ENCODE measurements around the gene VGLL3. TPM values are rescaled to one million over a fixed set of nuclear protein-coding genes. Genes with fewer than 3 reads are reported as not detected.

The VGLL3 gene
- total RNA-seq, 2 donors from 2014 or later: 1.3 to 8.0 TPM

DNA sequence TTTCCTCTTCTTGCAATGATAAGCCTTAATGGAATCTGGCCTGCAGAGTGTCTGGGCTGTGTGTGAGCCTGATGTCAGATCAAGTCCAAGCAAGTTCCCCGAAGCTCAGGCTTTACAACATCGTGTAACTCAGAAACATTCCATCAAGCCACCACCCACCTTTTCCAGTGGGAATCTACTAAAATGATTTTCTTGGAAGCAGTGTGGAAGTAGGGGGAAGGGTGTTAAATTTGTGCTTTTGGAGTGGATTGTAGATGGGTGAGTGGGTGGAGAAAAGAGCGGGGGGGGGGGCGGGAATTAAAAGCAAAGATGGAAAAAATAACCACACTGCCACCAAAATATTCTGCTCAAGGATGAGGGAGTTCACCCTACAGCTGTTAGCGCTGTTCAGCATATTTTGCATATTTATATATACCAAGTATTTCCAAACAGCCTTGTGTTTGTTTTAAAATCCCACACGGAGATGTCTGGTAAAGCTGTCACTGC lies 53.6 kb downstream of the VGLL3 start:
- Histone ChIP-seq H3K4me1 (no peaks in the 10 kb centered on the region), H3K4me3 (no peak overlapping the region), H3K9me3 (no peaks in the 10 kb centered on the region), H3K27ac (no peak overlapping the region), H3K9ac (ENCODE audit: low read depth in 2 of 2, low read length in 2 of 2) (no peak overlapping the region), H3K27me3 (no peaks in the 10 kb centered on the region), H3K36me3 (no peaks in the 10 kb centered on the region)
- TF ChIP-seq, protein P1, sequence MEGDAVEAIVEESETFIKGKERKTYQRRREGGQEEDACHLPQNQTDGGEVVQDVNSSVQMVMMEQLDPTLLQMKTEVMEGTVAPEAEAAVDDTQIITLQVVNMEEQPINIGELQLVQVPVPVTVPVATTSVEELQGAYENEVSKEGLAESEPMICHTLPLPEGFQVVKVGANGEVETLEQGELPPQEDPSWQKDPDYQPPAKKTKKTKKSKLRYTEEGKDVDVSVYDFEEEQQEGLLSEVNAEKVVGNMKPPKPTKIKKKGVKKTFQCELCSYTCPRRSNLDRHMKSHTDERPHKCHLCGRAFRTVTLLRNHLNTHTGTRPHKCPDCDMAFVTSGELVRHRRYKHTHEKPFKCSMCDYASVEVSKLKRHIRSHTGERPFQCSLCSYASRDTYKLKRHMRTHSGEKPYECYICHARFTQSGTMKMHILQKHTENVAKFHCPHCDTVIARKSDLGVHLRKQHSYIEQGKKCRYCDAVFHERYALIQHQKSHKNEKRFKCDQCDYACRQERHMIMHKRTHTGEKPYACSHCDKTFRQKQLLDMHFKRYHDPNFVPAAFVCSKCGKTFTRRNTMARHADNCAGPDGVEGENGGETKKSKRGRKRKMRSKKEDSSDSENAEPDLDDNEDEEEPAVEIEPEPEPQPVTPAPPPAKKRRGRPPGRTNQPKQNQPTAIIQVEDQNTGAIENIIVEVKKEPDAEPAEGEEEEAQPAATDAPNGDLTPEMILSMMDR (IDR thresholded peaks at IDR 0.05): no peak
- intact Hi-C loops (cut with DNase I): no loop called here
- no peak for DNase-seq

DNA sequence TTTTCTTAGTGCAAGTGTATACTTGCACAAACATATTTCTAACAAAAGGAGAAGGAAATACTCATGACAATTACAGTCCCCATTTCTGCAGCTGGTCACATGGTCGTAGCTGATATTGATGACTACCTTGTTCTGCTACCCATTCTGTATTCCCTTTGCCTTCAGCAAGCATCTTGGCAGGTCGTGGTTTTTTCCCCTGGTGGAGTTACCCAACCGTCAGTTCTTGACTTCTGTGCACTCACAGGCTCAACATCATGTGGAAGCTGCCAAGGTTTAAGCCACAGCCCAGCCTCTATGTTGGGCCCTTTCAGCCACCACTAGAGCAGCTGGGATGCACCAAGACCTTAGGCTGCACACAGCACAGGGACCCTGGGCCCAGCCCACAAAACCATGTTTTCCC lies 56.1 kb downstream of the VGLL3 start:
- H3K4me3 ChIP-seq: no peak overlapping the region
- H3K9me3 ChIP-seq: no peaks in the 10 kb centered on the region
- H3K27ac ChIP-seq: no peak overlapping the region
- H3K9ac ChIP-seq (ENCODE audit: low read depth in 2 of 2, low read length in 2 of 2): no peak overlapping the region
- no peaks in the 10 kb centered on the region for H3K4me1 ChIP-seq
- H3K27me3 ChIP-seq: no peaks in the 10 kb centered on the region
- intact Hi-C loops (cut with DNase I): no loop called here
- TF ChIP-seq, protein P1 (IDR thresholded peaks at IDR 0.05): no peak
- no peak for DNase-seq
- H3K36me3 ChIP-seq: no peaks in the 10 kb centered on the region

DNA sequence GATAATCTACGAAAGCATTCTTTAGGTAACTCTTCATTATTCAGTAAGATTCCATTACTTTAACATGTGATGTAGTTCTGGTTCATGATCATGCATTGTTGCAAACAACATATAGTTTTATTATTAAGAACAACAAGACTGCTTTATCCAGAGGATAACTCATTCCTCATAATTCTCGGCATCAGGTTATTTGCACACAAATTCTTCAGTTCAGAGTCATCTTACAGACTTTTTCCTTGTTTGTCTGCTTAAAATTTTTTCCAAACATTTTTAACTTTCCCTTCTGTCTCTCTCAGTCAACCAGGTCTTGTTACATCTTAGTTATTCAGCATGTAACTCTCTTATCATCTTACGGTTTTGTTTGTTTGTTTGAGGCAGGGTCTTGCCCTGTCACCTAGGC lies 60.1 kb downstream of the VGLL3 start:
- no peak overlapping the region for H3K9ac ChIP-seq (ENCODE audit: low read depth in 2 of 2, low read length in 2 of 2)
- no peaks in the 10 kb centered on the region for H3K9me3 ChIP-seq
- H3K4me1 ChIP-seq: no peaks in the 10 kb centered on the region
- TF ChIP-seq, protein P1 (IDR thresholded peaks at IDR 0.05): no peak
- DNase-seq: no peak
- H3K36me3 ChIP-seq: no peaks in the 10 kb centered on the region
- H3K27me3 ChIP-seq: no peaks in the 10 kb centered on the region
- H3K4me3 ChIP-seq: no peak overlapping the region
- intact Hi-C loops (cut with DNase I): no loop called here
- no peak overlapping the region for H3K27ac ChIP-seq

DNA sequence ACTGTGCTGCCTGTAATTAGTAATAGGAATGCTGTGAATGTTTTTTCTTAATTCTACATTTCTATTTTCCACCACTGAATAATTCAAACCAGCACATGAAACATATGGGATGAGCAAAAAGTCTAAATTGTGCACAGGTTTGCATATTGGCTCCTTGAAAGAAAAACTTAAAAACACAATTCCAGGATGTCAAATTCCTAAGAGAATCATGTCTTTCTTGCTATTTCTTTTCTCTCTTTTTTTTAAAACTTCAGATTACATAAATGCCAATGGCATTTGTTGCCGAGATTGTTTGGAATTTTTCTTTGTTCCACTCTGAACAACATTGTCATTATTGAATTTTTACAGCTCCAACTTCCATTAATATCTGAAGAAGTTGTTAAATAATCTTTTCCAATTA lies 60.8 kb downstream of the VGLL3 start:
- no peaks in the 10 kb centered on the region for H3K27me3 ChIP-seq
- H3K9me3 ChIP-seq: no peaks in the 10 kb centered on the region
- H3K4me3 ChIP-seq: no peak overlapping the region
- H3K4me1 ChIP-seq: no peaks in the 10 kb centered on the region
- H3K36me3 ChIP-seq: no peaks in the 10 kb centered on the region
- no peak overlapping the region for H3K27ac ChIP-seq
- no peak for DNase-seq
- intact Hi-C loops (cut with DNase I): no loop called here
- TF ChIP-seq, protein P1 (IDR thresholded peaks at IDR 0.05): no peak
- H3K9ac ChIP-seq (ENCODE audit: low read depth in 2 of 2, low read length in 2 of 2): no peak overlapping the region

DNA sequence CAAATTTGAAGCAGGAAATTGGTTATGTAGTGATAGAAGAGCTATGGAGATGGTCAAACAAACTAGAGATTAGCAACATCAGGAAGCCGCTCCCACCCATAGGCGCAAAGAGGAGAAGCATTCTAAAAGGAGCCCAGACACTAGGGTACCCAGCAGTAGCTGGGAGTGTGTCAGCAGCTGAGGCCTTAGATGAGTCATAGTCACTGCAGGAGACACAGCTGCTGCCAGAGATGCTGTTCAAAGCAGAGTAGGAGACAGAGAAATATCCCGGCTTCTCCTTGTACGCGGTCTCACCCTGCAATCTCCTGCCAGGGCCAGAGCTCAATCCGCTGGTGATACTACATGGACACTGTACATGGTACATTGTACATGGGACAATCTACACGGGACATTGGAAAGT lies 61.9 kb downstream of the VGLL3 start:
- no peaks in the 10 kb centered on the region for H3K9me3 ChIP-seq
- H3K4me3 ChIP-seq: no peak overlapping the region
- TF ChIP-seq, protein P1 (IDR thresholded peaks at IDR 0.05): no peak
- H3K4me1 ChIP-seq: no peaks in the 10 kb centered on the region
- no peak overlapping the region for H3K27ac ChIP-seq
- H3K27me3 ChIP-seq: no peaks in the 10 kb centered on the region
- DNase-seq: no peak
- no peaks in the 10 kb centered on the region for H3K36me3 ChIP-seq
- no peak overlapping the region for H3K9ac ChIP-seq (ENCODE audit: low read depth in 2 of 2, low read length in 2 of 2)
- intact Hi-C loops (cut with DNase I): no loop called here
